CD4-positive, alpha-beta T cell (primary cell): ENCODE data around the gene NOTCH1. TPM values are rescaled to one million over a fixed set of nuclear protein-coding genes. Genes with fewer than 3 reads are reported as not detected.

ENCODE experiments used
- ATAC-seq: fragments of 200-7000 bp; cut with Tn5 transposase; one replicate; pipeline ENCODE4 v1.10.0; 2022; ENCODE audit warnings: mild to moderate bottlenecking; ENCODE audit not compliant: poor library complexity
- CTCF ChIA-PET: fragments of 350-600 bp; sonication (Branson Sonifier 250); formaldehyde crosslinking; loops from one replicate; lab custom pipeline; 2021; ENCODE audit warnings: antibody characterized with exemption, inconsistent platforms; lab: Charles Lee
- POLR2A ChIA-PET: fragments of 350-600 bp; sonication (Branson Sonifier 250); formaldehyde crosslinking; loops from one replicate; lab custom pipeline; 2021; ENCODE audit warnings: antibody characterized with exemption, inconsistent platforms; lab: Charles Lee
- DNase-seq, 14 experiments: peaks; one replicate each; pipeline ENCODE4 v3.0.0-alpha.2; 2013 to 2020; ENCODE audit warnings: mixed read lengths in 2 of 14
- H3K27ac ChIP-seq, 2 donors: one replicate each; pipeline versions ENCODE4 v1.5.1 to v1.7.0; 2013; ENCODE audit warnings: low read length in 2 of 2, low read depth in 1 of 2, mild to moderate bottlenecking in 1 of 2
- H3K27me3 ChIP-seq, 2 experiments: 1 replicate in 1 of 2; 2 replicates in 1 of 2; pipeline versions ENCODE4 v1.6.1 to v1.7.0; 2013; ENCODE audit warnings: low read length in 2 of 2, control low read depth in 1 of 2, mild to moderate bottlenecking in 1 of 2, moderate library complexity in 1 of 2; ENCODE audit not compliant: insufficient read depth in 2 of 2, control insufficient read depth in 1 of 2
- H3K36me3 ChIP-seq: one replicate; pipeline ENCODE4 v1.6.1; 2013; ENCODE audit warnings: low read length, control low read depth; ENCODE audit not compliant: insufficient read depth
- H3K4me1 ChIP-seq: one replicate; pipeline ENCODE4 v1.6.1; 2013; ENCODE audit warnings: low read length, control low read depth; ENCODE audit not compliant: insufficient read depth
- H3K4me3 ChIP-seq: one replicate; pipeline ENCODE4 v1.5.1; 2013; ENCODE audit warnings: mild to moderate bottlenecking, low read length, moderate library complexity
- H3K9me3 ChIP-seq, 2 experiments: 1 replicate in 1 of 2; 2 replicates in 1 of 2; pipeline versions ENCODE4 v1.6.1 to v1.7.0; 2013; ENCODE audit warnings: low read length in 2 of 2, mild to moderate bottlenecking in 2 of 2, control low read depth in 1 of 2, moderate library complexity in 1 of 2; ENCODE audit not compliant: control insufficient read depth in 1 of 2, insufficient read depth in 1 of 2
- H3K27ac Mint-ChIP-seq: one replicate; pipeline ENCODE4 v1.8.0; 2020; ENCODE audit warnings: mixed read lengths
- H3K27me3 Mint-ChIP-seq: one replicate; pipeline ENCODE4 v1.8.0; 2021; ENCODE audit warnings: mixed read lengths
- H3K36me3 Mint-ChIP-seq: one replicate; pipeline ENCODE4 v1.8.0; 2021; ENCODE audit warnings: low read depth, mixed read lengths
- H3K4me1 Mint-ChIP-seq: one replicate; pipeline ENCODE4 v1.8.0; 2021; ENCODE audit warnings: low read depth, mixed read lengths
- H3K4me3 Mint-ChIP-seq: one replicate; pipeline ENCODE4 v1.8.0; 2020; ENCODE audit warnings: mild to moderate bottlenecking, mixed read lengths
- H3K9me3 Mint-ChIP-seq: one replicate; pipeline ENCODE4 v1.8.0; 2020; ENCODE audit warnings: mixed read lengths
- intact Hi-C, 2 experiments: fragments of 100-400 bp; cut with DNase I in 1 of 2; cut with micrococcal nuclease in 1 of 2; formaldehyde crosslinking; loops; one replicate each; pipeline versions ENCODE4 v1.15.1 to v1.9.0; 2023 to 2025; cut with DNase I, micrococcal nuclease
- total RNA-seq, 174 experiments: library from RNA in 2 of 174; stranded (reverse) in 2 of 174; gene quantifications; one replicate each; pipeline ENCODE4 v1.2.3 and lab custom pipeline; 2021 to 2026
- TF ChIP-seq, protein P1 (sequence below): fragments of 200-600 bp; IDR thresholded peaks from one replicate; pipeline ENCODE4 v1.8.0; 2022; ENCODE audit warnings: antibody characterized with exemption, mild to moderate bottlenecking

Gene NOTCH1
- total RNA-seq, 2 experiments from 2014 or later = 30.8 to 34.2 TPM

- no peaks in the 10 kb centered on the region for H3K9me3 Mint-ChIP-seq
- H3K4me3 Mint-ChIP-seq = no peak overlapping the region
- ChIA-PET CTCF (no interaction called here), POLR2A (interaction anchor here (0.7 kb wide), 1 partner anchor 41 kb away, joined by 3 read pairs; no protein-coding TSS in a partner anchor)
- Histone ChIP-seq H3K4me1 (no peaks in the 10 kb centered on the region), H3K27me3 (no peaks in the 10 kb centered on the region), H3K4me3 (no peak overlapping the region), H3K9me3 (peaks cover 0 to 16% of the 10 kb centered on the region in 2 experiments), H3K27ac (no peak overlapping the region), H3K36me3 (no peaks in the 10 kb centered on the region)
- peaks cover 6% of the 10 kb centered on the region for H3K4me1 Mint-ChIP-seq
- peak; percentile 73 for ATAC-seq
- H3K27ac Mint-ChIP-seq = no peak overlapping the region
- TF ChIP-seq, protein P1, sequence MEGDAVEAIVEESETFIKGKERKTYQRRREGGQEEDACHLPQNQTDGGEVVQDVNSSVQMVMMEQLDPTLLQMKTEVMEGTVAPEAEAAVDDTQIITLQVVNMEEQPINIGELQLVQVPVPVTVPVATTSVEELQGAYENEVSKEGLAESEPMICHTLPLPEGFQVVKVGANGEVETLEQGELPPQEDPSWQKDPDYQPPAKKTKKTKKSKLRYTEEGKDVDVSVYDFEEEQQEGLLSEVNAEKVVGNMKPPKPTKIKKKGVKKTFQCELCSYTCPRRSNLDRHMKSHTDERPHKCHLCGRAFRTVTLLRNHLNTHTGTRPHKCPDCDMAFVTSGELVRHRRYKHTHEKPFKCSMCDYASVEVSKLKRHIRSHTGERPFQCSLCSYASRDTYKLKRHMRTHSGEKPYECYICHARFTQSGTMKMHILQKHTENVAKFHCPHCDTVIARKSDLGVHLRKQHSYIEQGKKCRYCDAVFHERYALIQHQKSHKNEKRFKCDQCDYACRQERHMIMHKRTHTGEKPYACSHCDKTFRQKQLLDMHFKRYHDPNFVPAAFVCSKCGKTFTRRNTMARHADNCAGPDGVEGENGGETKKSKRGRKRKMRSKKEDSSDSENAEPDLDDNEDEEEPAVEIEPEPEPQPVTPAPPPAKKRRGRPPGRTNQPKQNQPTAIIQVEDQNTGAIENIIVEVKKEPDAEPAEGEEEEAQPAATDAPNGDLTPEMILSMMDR = no peak
- no peaks in the 10 kb centered on the region for H3K27me3 Mint-ChIP-seq
- H3K36me3 Mint-ChIP-seq = no peaks in the 10 kb centered on the region
- intact Hi-C loops = no loop called here
- DNase-seq = peak in 4 of 14 experiments; percentile 13 to 45 (median 22)
These were observed 33.2 kb upstream of the NOTCH1 start for GRCh38 chr9:136578915-136579649.

DNA sequence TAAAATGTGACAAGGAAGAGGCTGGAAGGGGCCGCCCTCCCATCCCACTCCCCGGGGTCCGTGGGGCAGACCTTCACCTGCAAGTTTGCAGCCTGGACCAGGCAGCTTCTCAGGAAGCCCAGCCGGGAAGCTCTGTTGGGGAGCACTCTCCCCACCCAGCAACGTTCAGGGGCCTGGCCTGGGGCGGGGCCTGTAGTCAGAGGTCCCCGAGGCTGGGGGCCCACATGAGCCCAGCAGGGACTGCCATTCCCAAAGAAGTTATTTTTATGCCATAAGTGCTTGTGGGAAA is 32.7 kb upstream of the NOTCH1 start:
- no peak overlapping the region for H3K27ac ChIP-seq
- H3K4me3 ChIP-seq = no peak overlapping the region
- no peak for DNase-seq
- intact Hi-C loops = no loop called here
- H3K36me3 Mint-ChIP-seq = no peaks in the 10 kb centered on the region
- H3K4me3 Mint-ChIP-seq = no peak overlapping the region
- no peak for ATAC-seq
- H3K27me3 Mint-ChIP-seq = no peaks in the 10 kb centered on the region
- H3K9me3 ChIP-seq = peaks cover 0 to 16% of the 10 kb centered on the region in 2 experiments
- peaks cover 6% of the 10 kb centered on the region for H3K4me1 Mint-ChIP-seq
- POLR2A ChIA-PET = no interaction called here
- no peaks in the 10 kb centered on the region for H3K4me1 ChIP-seq
- no peaks in the 10 kb centered on the region for H3K9me3 Mint-ChIP-seq
- no peaks in the 10 kb centered on the region for H3K36me3 ChIP-seq
- no peak overlapping the region for H3K27ac Mint-ChIP-seq
- TF ChIP-seq, protein P1 = no peak
- H3K27me3 ChIP-seq = no peaks in the 10 kb centered on the region
- CTCF ChIA-PET = no interaction called here

GRCh38 chr9:136577941-136578625 is 32.2 kb upstream of the NOTCH1 start:
- H3K4me1 ChIP-seq = no peaks in the 10 kb centered on the region
- H3K36me3 ChIP-seq = no peaks in the 10 kb centered on the region
- no peak for ATAC-seq
- no peak overlapping the region for H3K4me3 ChIP-seq
- Mint-ChIP-seq H3K27ac (no peak overlapping the region), H3K4me3 (no peak overlapping the region), H3K27me3 (no peaks in the 10 kb centered on the region), H3K4me1 (peaks cover 6% of the 10 kb centered on the region), H3K9me3 (no peaks in the 10 kb centered on the region), H3K36me3 (no peaks in the 10 kb centered on the region)
- CTCF ChIA-PET = no interaction called here
- peaks cover 0 to 11% of the 10 kb centered on the region in 2 experiments for H3K9me3 ChIP-seq
- intact Hi-C loops = no loop called here
- POLR2A ChIA-PET = no interaction called here
- no peaks in the 10 kb centered on the region for H3K27me3 ChIP-seq
- no peak overlapping the region for H3K27ac ChIP-seq
- peak in 1 of 14 experiments; percentile 18 for DNase-seq
- TF ChIP-seq, protein P1 = no peak
